IMR-90 (cell line): ENCODE results near the gene SUGCT. TPM values are rescaled to one million over a fixed set of nuclear protein-coding genes. Genes with fewer than 3 reads are reported as not detected.

Experiments used
- ATAC-seq: fragments of 200-7000 bp; cut with Tn5 transposase; 2 replicates; pipeline ENCODE4 v1.9.1; 2020; ENCODE audit warnings: low read depth, mild to moderate bottlenecking, moderate library complexity
- BruUV-seq: library from RNA; stranded (reverse); fragments of 400-500 nt; replicated peaks from 2 replicates; lab custom pipeline; 2021; lab: Mats Ljungman, UMichigan
- CTCF ChIA-PET: fragments of 300-600 bp; formaldehyde crosslinking; extraction: SDS; loops from one replicate; lab custom pipeline; 2021; ENCODE audit warnings: antibody characterized with exemption; lab: Yijun Ruan, JAX
- POLR2A ChIA-PET: fragments of 300-600 bp; sonication (Branson Sonifier 250); formaldehyde crosslinking; loops from one replicate; lab custom pipeline; 2022; ENCODE audit warnings: antibody characterized with exemption; ENCODE audit not compliant: unreplicated experiment; lab: Charles Lee
- DNase-seq: peaks from one replicate; pipeline ENCODE4 v3.0.0; 2013
- H2AFZ ChIP-seq: replicated peaks from 2 replicates; pipeline ENCODE3; 2013; ENCODE audit warnings: low read length, mild to moderate bottlenecking; ENCODE audit not compliant: poor library complexity
- H2AK5ac ChIP-seq: 2 replicates; pipeline ENCODE4 v1.6.1; 2013; ENCODE audit warnings: low read depth, low read length, inconsistent platforms
- H2AK9ac ChIP-seq: replicated peaks from 2 replicates; pipeline ENCODE3; 2013; ENCODE audit warnings: mild to moderate bottlenecking, low read depth, low read length, moderate library complexity; ENCODE audit not compliant: poor library complexity
- H2BK120ac ChIP-seq: 2 replicates; pipeline ENCODE4 v1.6.1; 2013; ENCODE audit warnings: low read depth, low read length, inconsistent platforms
- H2BK15ac ChIP-seq: 3 replicates; pipeline ENCODE4 v1.6.1; 2013; ENCODE audit warnings: low read depth, low read length, inconsistent platforms
- H2BK20ac ChIP-seq: 2 replicates; pipeline ENCODE4 v1.6.1; 2013; ENCODE audit warnings: low read depth, mild to moderate bottlenecking, inconsistent platforms, low read length, moderate library complexity
- H2BK5ac ChIP-seq: 2 replicates; pipeline ENCODE4 v1.6.1; 2013; ENCODE audit warnings: mild to moderate bottlenecking, low read depth, low read length, inconsistent platforms; ENCODE audit not compliant: poor library complexity, severe bottlenecking
- H3K14ac ChIP-seq: replicated peaks from 2 replicates; pipeline ENCODE4 v1.6.1; 2013; ENCODE audit warnings: low read depth, low read length, inconsistent platforms
- H3K18ac ChIP-seq: 2 replicates; pipeline ENCODE4 v1.6.1; 2013; ENCODE audit warnings: low read depth, low read length, control low read depth
- H3K23ac ChIP-seq: 2 replicates; pipeline ENCODE4 v1.6.1; 2013; ENCODE audit warnings: low read depth, low read length, inconsistent platforms
- H3K27ac ChIP-seq: 2 replicates; pipeline ENCODE4 v1.5.1; 2013; ENCODE audit warnings: mild to moderate bottlenecking, control low read depth, low read length; ENCODE audit not compliant: insufficient read depth
- H3K27me3 ChIP-seq: 2 replicates; pipeline ENCODE4 v1.6.1; 2013; ENCODE audit warnings: low read length; ENCODE audit not compliant: control insufficient read depth, insufficient read depth
- H3K36me3 ChIP-seq: 2 replicates; pipeline ENCODE4 v1.6.1; 2013; ENCODE audit warnings: low read length, mixed read lengths; ENCODE audit not compliant: control insufficient read depth, insufficient read depth
- H3K4ac ChIP-seq: 2 replicates; pipeline ENCODE4 v1.6.1; 2013; ENCODE audit warnings: low read depth, low read length, inconsistent platforms
- H3K4me1 ChIP-seq: 2 replicates; pipeline ENCODE4 v1.6.1; 2013; ENCODE audit warnings: low read length, mixed read lengths; ENCODE audit not compliant: control insufficient read depth, insufficient read depth
- H3K4me2 ChIP-seq: 2 replicates; pipeline ENCODE4 v1.6.1; 2013; ENCODE audit warnings: low read depth, mild to moderate bottlenecking, control low read depth, low read length, moderate library complexity
- H3K4me3 ChIP-seq: 2 replicates; pipeline ENCODE4 v1.5.1; 2013; ENCODE audit warnings: low read depth, mild to moderate bottlenecking, control low read depth, low read length, moderate library complexity; ENCODE audit not compliant: insufficient read depth
- H3K56ac ChIP-seq: 2 replicates; pipeline ENCODE4 v1.6.1; 2013; ENCODE audit warnings: low read length, inconsistent platforms; ENCODE audit not compliant: insufficient read depth; ENCODE audit errors: extremely low read depth
- H3K79me1 ChIP-seq, 2 experiments: 2 replicates each; pipeline ENCODE4 v1.6.1; 2013; ENCODE audit warnings: low read length in 2 of 2, inconsistent platforms in 1 of 2, low read depth in 1 of 2
- H3K9ac ChIP-seq: 2 replicates; pipeline ENCODE4 v1.6.1; 2013; ENCODE audit warnings: low read depth, low read length, control low read depth
- H3K9me1 ChIP-seq: 2 replicates; pipeline ENCODE4 v1.6.1; 2013; ENCODE audit warnings: low read length, inconsistent platforms; ENCODE audit not compliant: insufficient read depth
- H3K9me3 ChIP-seq: 2 replicates; pipeline ENCODE4 v1.6.1; 2013; ENCODE audit warnings: low read length; ENCODE audit not compliant: control insufficient read depth, insufficient read depth
- H4K20me1 ChIP-seq: 2 replicates; pipeline ENCODE4 v1.6.1; 2013; ENCODE audit warnings: low read length, inconsistent platforms; ENCODE audit not compliant: insufficient read depth
- H4K5ac ChIP-seq: 2 replicates; pipeline ENCODE4 v1.6.1; 2013; ENCODE audit warnings: mild to moderate bottlenecking, low read depth, low read length, control low read depth
- H4K8ac ChIP-seq, 2 experiments: 2 replicates each; pipeline ENCODE4 v1.6.1; 2013; ENCODE audit warnings: low read depth in 2 of 2, low read length in 2 of 2, control low read depth in 1 of 2, inconsistent platforms in 1 of 2
- H4K91ac ChIP-seq: 2 replicates; pipeline ENCODE4 v1.6.1; 2013; ENCODE audit warnings: low read depth, low read length, inconsistent platforms; ENCODE audit not compliant: insufficient read depth
- BHLHE40 ChIP-seq: fragments of 150-350 bp; IDR thresholded peaks from 2 replicates; pipeline ENCODE4 v1.6.1; 2016; ENCODE audit warnings: mild to moderate bottlenecking, low read depth, low read length
- CEBPB ChIP-seq: IDR thresholded peaks from 2 replicates; pipeline ENCODE4 v1.6.1; 2012; ENCODE audit warnings: low read depth, low read length, improper control_type of control experiment
- CTCF ChIP-seq: conservative IDR thresholded peaks from 2 replicates; pipeline ENCODE4 v1.5.1; 2012; ENCODE audit warnings: mild to moderate bottlenecking, low read depth, low read length, improper control_type of control experiment
- ELK1 ChIP-seq: fragments of 150-350 bp; IDR thresholded peaks from 2 replicates; pipeline ENCODE4 v1.6.1; 2016; ENCODE audit warnings: low read depth, mild to moderate bottlenecking, low read length, moderate library complexity, borderline replicate concordance
- FOS ChIP-seq: fragments of 150-350 bp; IDR thresholded peaks from 2 replicates; pipeline ENCODE4 v1.6.1; 2016; ENCODE audit warnings: low read depth, low read length
- MAFK ChIP-seq: IDR thresholded peaks from 2 replicates; pipeline ENCODE4 v1.6.1; 2012; ENCODE audit warnings: low read depth, low read length, improper control_type of control experiment
- MAZ ChIP-seq: IDR thresholded peaks from 2 replicates; pipeline ENCODE4 v1.6.1; 2012; ENCODE audit warnings: low read depth, mild to moderate bottlenecking, low read length, improper control_type of control experiment, moderate library complexity, borderline replicate concordance
- MXI1 ChIP-seq: IDR thresholded peaks from 2 replicates; pipeline ENCODE4 v1.6.1; 2012; ENCODE audit warnings: low read depth, mild to moderate bottlenecking, low read length, moderate library complexity, borderline replicate concordance
- NFE2L2 ChIP-seq: fragments of 150-350 bp; IDR thresholded peaks from 2 replicates; pipeline ENCODE4 v1.6.1; 2016; ENCODE audit warnings: low read depth, mild to moderate bottlenecking, low read length
- POLR2A ChIP-seq: IDR thresholded peaks from 2 replicates; pipeline ENCODE4 v1.6.1; 2012; ENCODE audit warnings: mild to moderate bottlenecking, low read depth, low read length
- RAD21 ChIP-seq: IDR thresholded peaks from 2 replicates; pipeline ENCODE4 v1.6.1; 2012; ENCODE audit warnings: low read length, improper control_type of control experiment
- RCOR1 ChIP-seq: IDR thresholded peaks from 2 replicates; pipeline ENCODE4 v1.6.1; 2012; ENCODE audit warnings: mild to moderate bottlenecking, low read length, improper control_type of control experiment; ENCODE audit not compliant: insufficient replicate concordance
- SMC3 ChIP-seq: fragments of 150-350 bp; IDR thresholded peaks from 2 replicates; pipeline ENCODE4 v1.6.1; 2016; ENCODE audit warnings: low read depth, mild to moderate bottlenecking, antibody characterized with exemption, low read length, moderate library complexity
- WGBS, 2 experiments: methylation state at CpG; one replicate each; pipeline versions ENCODE4 v1.1.5 to v1.1.7; 2013; ENCODE audit warnings: missing lambda C conversion rate in 2 of 2; ENCODE audit not compliant: insufficient read length in 1 of 2; ENCODE audit errors: extremely low coverage in 2 of 2; 5-methylcytosine and 5-hydroxymethylcytosine counted together
- dilution Hi-C: fragments of 300-500 bp; cut with HindIII; formaldehyde crosslinking; loops from one replicate; pipeline ENCODE4 v1.14.3; 2018; ENCODE audit warnings: low sequenced_read_pairs; ENCODE audit not compliant: unreplicated experiment
- in situ Hi-C: fragments of 300-500 bp; cut with MboI; formaldehyde crosslinking; loops from 3 replicates; pipeline ENCODE4 v1.14.3; 2019; ENCODE audit warnings: low sequenced_read_pairs, inconsistent platforms, mixed read lengths
- intact Hi-C: fragments of 100-400 bp; cut with micrococcal nuclease; formaldehyde crosslinking; loops from 2 replicates; pipeline ENCODE4 v1.10.0; 2022
- polyA plus RNA-seq, 3 experiments: library from polyadenylated mRNA; depleted of rRNA; stranded (reverse); fragments of >200 nt; gene quantifications; 2 replicates each; pipeline ENCODE4 v1.2.3, GENCODE V29; 2012; ENCODE audit warnings: low replicate concordance in 1 of 3
- total RNA-seq: library from RNA; depleted of rRNA; stranded (reverse); fragments of >200 nt; gene quantifications from 2 replicates; pipeline ENCODE4 v1.2.3, GENCODE V29; 2012
- TF ChIP-seq, protein P1 (sequence below): fragments of 150-350 bp; IDR thresholded peaks from 2 replicates; pipeline ENCODE4 v1.6.1; 2017; ENCODE audit warnings: mild to moderate bottlenecking, antibody characterized with exemption, low read length, low read depth

Gene SUGCT
- total and polyA plus RNA-seq, 2 of the 4 experiments (the other 2 are of a cell fraction) = 5.9 to 8.3 TPM

DNA sequence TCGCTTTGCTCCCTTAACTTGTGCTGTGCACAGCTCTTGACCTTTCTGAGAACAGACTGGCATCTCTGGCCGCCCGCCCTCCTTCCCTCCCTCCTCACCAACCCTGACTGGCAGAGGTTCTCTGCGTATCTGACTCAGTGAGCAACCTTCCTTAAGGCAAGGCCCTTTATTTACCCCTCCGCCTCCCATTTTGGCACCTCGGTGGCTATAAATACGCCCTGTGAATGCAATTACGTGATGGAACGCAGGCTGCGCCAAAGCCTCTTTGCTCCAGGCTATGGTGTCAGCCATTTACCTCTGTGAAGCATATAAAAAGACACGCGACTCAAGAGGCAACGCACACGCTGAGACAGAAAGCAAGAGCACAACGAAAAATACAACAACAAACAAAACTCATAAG, 764.3 kb downstream of the SUGCT start:
- no peak overlapping the region for H2BK15ac ChIP-seq
- no peak overlapping the region for H3K27ac ChIP-seq
- H2AK9ac ChIP-seq = no peak overlapping the region
- no peaks in the 10 kb centered on the region for H3K9me1 ChIP-seq
- H3K56ac ChIP-seq = no peak overlapping the region
- no peak overlapping the region for H3K4me3 ChIP-seq
- H3K18ac ChIP-seq = no peak overlapping the region
- peaks cover 11% of the 10 kb centered on the region for H3K9me3 ChIP-seq
- no peaks in the 10 kb centered on the region for H3K36me3 ChIP-seq
- no TSS peak for BruUV-seq
- H4K20me1 ChIP-seq = no peaks in the 10 kb centered on the region
- H2BK120ac ChIP-seq = no peak overlapping the region
- no peak overlapping the region for H3K4ac ChIP-seq
- intact Hi-C loops = no loop called here
- CTCF ChIA-PET = no interaction called here
- no peaks in the 10 kb centered on the region for H3K27me3 ChIP-seq
- H4K91ac ChIP-seq = no peak overlapping the region
- H2AFZ ChIP-seq = no peak overlapping the region
- H3K4me2 ChIP-seq = no peak overlapping the region
- dilution Hi-C loops = no loop called here
- WGBS, 2 experiments = 92% methylated on average over 5 of the region's 15 CpGs; no CpG with 5 or more reads in 1 of the 2 experiments
- no peaks in the 10 kb centered on the region for H3K79me1 ChIP-seq
- H2BK20ac ChIP-seq = no peak overlapping the region
- TF ChIP-seq RCOR1 (no peak), ELK1 (no peak), MAZ (no peak), CEBPB (no peak), MXI1 (no peak), FOS (no peak), MAFK (no peak), SMC3 (no peak), RAD21 (no peak), CTCF (no peak), POLR2A (no peak), NFE2L2 (no peak), BHLHE40 (no peak)
- TF ChIP-seq, protein P1, sequence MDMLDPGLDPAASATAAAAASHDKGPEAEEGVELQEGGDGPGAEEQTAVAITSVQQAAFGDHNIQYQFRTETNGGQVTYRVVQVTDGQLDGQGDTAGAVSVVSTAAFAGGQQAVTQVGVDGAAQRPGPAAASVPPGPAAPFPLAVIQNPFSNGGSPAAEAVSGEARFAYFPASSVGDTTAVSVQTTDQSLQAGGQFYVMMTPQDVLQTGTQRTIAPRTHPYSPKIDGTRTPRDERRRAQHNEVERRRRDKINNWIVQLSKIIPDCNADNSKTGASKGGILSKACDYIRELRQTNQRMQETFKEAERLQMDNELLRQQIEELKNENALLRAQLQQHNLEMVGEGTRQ = no peak
- H3K23ac ChIP-seq = no peak overlapping the region
- H2AK5ac ChIP-seq = no peak overlapping the region
- no peak overlapping the region for H3K14ac ChIP-seq
- in situ Hi-C loops = no loop called here
- ATAC-seq (no peak), DNase-seq (no peak)
- H4K8ac ChIP-seq = no peak overlapping the region
- H4K5ac ChIP-seq = no peak overlapping the region
- no peak overlapping the region for H3K9ac ChIP-seq
- H2BK5ac ChIP-seq = no peak overlapping the region
- H3K4me1 ChIP-seq = no peaks in the 10 kb centered on the region
- POLR2A ChIA-PET = no interaction called here
